CD4-positive, alpha-beta T cell treated with Interleukin-17A for 4 hours (primary cell): ENCODE data around the gene LARP1.

Experiments used
- DNase-seq: peaks from one replicate; pipeline ENCODE4 v3.0.0-alpha.2; 2020; ENCODE audit warnings: mixed read lengths

LARP1 gene

GRCh38 chr5:154762700-154763099, 7.5 kb downstream of the LARP1 start:
- no peak for DNase-seq

- no peak for DNase-seq
Observed at GRCh38 chr5:154764967-154765366, 9.8 kb downstream of the LARP1 start.

- no peak for DNase-seq
Observed at GRCh38 chr5:154765396-154765925, 10.3 kb downstream of the LARP1 start.

GRCh38 chr5:154766558-154767281, 11.5 kb downstream of the LARP1 start:
- DNase-seq, result no peak

- DNase-seq, result no peak
Observed at GRCh38 chr5:154767576-154767975, 12.4 kb downstream of the LARP1 start.

GRCh38 chr5:154768207-154768606, 13.0 kb downstream of the LARP1 start:
- DNase-seq, result no peak

GRCh38 chr5:154770111-154770510, 14.9 kb downstream of the LARP1 start:
- DNase-seq, result no peak

- DNase-seq, result no peak
Observed at GRCh38 chr5:154771383-154771901, 16.3 kb downstream of the LARP1 start.

GRCh38 chr5:154773326-154773725, 18.1 kb downstream of the LARP1 start:
- DNase-seq, result no peak

GRCh38 chr5:154776167-154776566, 21.0 kb downstream of the LARP1 start:
- no peak for DNase-seq

GRCh38 chr5:154778534-154778933, 23.4 kb downstream of the LARP1 start:
- DNase-seq, result no peak

- no peak for DNase-seq
Observed at GRCh38 chr5:154779105-154779504, 23.9 kb downstream of the LARP1 start.

- DNase-seq, result no peak
Observed at GRCh38 chr5:154780128-154780527, 25.0 kb downstream of the LARP1 start.

GRCh38 chr5:154782326-154782725, 27.1 kb downstream of the LARP1 start:
- no peak for DNase-seq

- DNase-seq, result no peak
Observed at GRCh38 chr5:154782812-154783592, 27.8 kb downstream of the LARP1 start.

- DNase-seq, result no peak
Observed at GRCh38 chr5:154783774-154784460, 28.7 kb downstream of the LARP1 start.

- DNase-seq, result no peak
Observed at GRCh38 chr5:154784856-154785255, 29.7 kb downstream of the LARP1 start.

GRCh38 chr5:154786414-154786813, 31.2 kb downstream of the LARP1 start:
- DNase-seq, result no peak

GRCh38 chr5:154788212-154788611, 33.0 kb downstream of the LARP1 start:
- no peak for DNase-seq

- DNase-seq, result no peak
Observed at GRCh38 chr5:154791535-154791934, 36.4 kb downstream of the LARP1 start.

GRCh38 chr5:154793599-154794524, 38.7 kb downstream of the LARP1 start:
- no peak for DNase-seq
